HEK293 (cell line): Measurements from ENCODE around the gene SLC9A9.

ENCODE experiments used
- ELK4 ChIP-seq: IDR thresholded peaks from 2 replicates; pipeline ENCODE4 v1.6.1; 2011; ENCODE audit warnings: mild to moderate bottlenecking, low read depth, low read length, borderline replicate concordance
- TF ChIP-seq, protein P1 (sequence below): fragments of 450-650 bp; formaldehyde crosslinking; IDR thresholded peaks from 2 replicates; pipeline ENCODE4 v1.5.1; 2016; ENCODE audit warnings: missing biosample characterization, missing genetic modification characterization

GRCh38 chr3:143348486-143349327 is 499.6 kb downstream of the SLC9A9 start:
- TF ChIP-seq, protein P1, sequence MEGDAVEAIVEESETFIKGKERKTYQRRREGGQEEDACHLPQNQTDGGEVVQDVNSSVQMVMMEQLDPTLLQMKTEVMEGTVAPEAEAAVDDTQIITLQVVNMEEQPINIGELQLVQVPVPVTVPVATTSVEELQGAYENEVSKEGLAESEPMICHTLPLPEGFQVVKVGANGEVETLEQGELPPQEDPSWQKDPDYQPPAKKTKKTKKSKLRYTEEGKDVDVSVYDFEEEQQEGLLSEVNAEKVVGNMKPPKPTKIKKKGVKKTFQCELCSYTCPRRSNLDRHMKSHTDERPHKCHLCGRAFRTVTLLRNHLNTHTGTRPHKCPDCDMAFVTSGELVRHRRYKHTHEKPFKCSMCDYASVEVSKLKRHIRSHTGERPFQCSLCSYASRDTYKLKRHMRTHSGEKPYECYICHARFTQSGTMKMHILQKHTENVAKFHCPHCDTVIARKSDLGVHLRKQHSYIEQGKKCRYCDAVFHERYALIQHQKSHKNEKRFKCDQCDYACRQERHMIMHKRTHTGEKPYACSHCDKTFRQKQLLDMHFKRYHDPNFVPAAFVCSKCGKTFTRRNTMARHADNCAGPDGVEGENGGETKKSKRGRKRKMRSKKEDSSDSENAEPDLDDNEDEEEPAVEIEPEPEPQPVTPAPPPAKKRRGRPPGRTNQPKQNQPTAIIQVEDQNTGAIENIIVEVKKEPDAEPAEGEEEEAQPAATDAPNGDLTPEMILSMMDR (tag by site-specific recombination): no peak
- TF ChIP-seq ELK4: no peak
